Loucy (cell line): ENCODE data around the gene RBMS3.

Experiments
- CTCF ChIP-seq: fragments of 200-600 bp; sonication (generic); conservative IDR thresholded peaks from 2 replicates; pipeline ENCODE4 v1.5.1; 2014; ENCODE audit warnings: mild to moderate bottlenecking, antibody characterized with exemption, low read length
- EZH2phosphoT487 ChIP-seq: fragments of 200-600 bp; IDR thresholded peaks from 2 replicates; pipeline ENCODE4 v1.6.1; 2018; ENCODE audit warnings: antibody characterized with exemption, mild to moderate bottlenecking, moderate library complexity, borderline replicate concordance

GRCh38 chr3:29567501-29567900, 286.6 kb downstream of the RBMS3 start:
- TF ChIP-seq CTCF (no peak), EZH2phosphoT487 (no peak)
